ENCODE measurements around the gene EXOC1.

DNA sequence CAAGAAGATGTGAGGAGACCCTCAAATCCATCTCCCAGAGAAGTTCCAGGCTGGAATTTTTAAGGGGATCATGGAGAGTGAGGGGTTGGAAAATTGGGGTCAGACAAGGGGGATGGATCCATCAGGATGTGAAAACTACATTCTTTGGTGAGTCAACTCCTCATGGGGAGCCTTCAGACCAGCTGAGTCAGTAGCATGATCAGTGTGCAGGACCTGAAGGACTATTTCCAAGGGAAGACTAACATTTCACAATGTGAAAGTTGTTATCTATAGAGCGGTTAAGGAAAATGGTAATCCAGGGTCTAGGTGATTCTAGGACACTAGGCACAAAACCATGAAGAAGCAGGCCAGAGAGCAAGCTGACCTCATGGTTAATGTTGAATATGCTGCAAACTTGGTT, 56.7 kb downstream of the EXOC1 start:
- TF ChIP-seq SIN3A (IDR thresholded peaks at IDR 0.05; ENCODE audit: low read depth) (no peak), EZH2 (IDR thresholded peaks at IDR 0.05) (no peak), YY1 (IDR thresholded peaks at IDR 0.05; ENCODE audit: extremely low read depth, insufficient replicate concordance, low read depth, low read length) (no peak), JUND (IDR thresholded peaks at IDR 0.05) (no peak)
- TF ChIP-seq, protein P1, sequence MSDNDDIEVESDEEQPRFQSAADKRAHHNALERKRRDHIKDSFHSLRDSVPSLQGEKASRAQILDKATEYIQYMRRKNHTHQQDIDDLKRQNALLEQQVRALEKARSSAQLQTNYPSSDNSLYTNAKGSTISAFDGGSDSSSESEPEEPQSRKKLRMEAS (IDR thresholded peaks at IDR 0.05), result no peak
- TF ChIP-seq, protein P2, sequence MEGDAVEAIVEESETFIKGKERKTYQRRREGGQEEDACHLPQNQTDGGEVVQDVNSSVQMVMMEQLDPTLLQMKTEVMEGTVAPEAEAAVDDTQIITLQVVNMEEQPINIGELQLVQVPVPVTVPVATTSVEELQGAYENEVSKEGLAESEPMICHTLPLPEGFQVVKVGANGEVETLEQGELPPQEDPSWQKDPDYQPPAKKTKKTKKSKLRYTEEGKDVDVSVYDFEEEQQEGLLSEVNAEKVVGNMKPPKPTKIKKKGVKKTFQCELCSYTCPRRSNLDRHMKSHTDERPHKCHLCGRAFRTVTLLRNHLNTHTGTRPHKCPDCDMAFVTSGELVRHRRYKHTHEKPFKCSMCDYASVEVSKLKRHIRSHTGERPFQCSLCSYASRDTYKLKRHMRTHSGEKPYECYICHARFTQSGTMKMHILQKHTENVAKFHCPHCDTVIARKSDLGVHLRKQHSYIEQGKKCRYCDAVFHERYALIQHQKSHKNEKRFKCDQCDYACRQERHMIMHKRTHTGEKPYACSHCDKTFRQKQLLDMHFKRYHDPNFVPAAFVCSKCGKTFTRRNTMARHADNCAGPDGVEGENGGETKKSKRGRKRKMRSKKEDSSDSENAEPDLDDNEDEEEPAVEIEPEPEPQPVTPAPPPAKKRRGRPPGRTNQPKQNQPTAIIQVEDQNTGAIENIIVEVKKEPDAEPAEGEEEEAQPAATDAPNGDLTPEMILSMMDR (IDR thresholded peaks at IDR 0.05 in 2 of 3, conservative IDR thresholded peaks at IDR 0.05 in 1 of 3; ENCODE audit: borderline replicate concordance in 1 of 3, insufficient read depth in 1 of 3, low read depth in 2 of 3, low read length in 2 of 3), result no peak
- TF ChIP-seq, protein P3, sequence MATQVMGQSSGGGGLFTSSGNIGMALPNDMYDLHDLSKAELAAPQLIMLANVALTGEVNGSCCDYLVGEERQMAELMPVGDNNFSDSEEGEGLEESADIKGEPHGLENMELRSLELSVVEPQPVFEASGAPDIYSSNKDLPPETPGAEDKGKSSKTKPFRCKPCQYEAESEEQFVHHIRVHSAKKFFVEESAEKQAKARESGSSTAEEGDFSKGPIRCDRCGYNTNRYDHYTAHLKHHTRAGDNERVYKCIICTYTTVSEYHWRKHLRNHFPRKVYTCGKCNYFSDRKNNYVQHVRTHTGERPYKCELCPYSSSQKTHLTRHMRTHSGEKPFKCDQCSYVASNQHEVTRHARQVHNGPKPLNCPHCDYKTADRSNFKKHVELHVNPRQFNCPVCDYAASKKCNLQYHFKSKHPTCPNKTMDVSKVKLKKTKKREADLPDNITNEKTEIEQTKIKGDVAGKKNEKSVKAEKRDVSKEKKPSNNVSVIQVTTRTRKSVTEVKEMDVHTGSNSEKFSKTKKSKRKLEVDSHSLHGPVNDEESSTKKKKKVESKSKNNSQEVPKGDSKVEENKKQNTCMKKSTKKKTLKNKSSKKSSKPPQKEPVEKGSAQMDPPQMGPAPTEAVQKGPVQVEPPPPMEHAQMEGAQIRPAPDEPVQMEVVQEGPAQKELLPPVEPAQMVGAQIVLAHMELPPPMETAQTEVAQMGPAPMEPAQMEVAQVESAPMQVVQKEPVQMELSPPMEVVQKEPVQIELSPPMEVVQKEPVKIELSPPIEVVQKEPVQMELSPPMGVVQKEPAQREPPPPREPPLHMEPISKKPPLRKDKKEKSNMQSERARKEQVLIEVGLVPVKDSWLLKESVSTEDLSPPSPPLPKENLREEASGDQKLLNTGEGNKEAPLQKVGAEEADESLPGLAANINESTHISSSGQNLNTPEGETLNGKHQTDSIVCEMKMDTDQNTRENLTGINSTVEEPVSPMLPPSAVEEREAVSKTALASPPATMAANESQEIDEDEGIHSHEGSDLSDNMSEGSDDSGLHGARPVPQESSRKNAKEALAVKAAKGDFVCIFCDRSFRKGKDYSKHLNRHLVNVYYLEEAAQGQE (IDR thresholded peaks at IDR 0.05; ENCODE audit: low read depth), result no peak
